ENCODE measurements around the gene SMOC2. TPM values are rescaled to one million over a fixed set of nuclear protein-coding genes. Genes with fewer than 3 reads are reported as not detected.
A peak's percentile ranks its signal among the peaks of the same experiment; 100 is the strongest.
"Not testable (repeated sequence)": the region's sequence is repeated elsewhere in the genome, so short reads cannot be mapped to it uniquely, and the experiment has no call there.

SMOC2 gene
- total and polyA plus RNA-seq, 2 of the 13 experiments (the other 11 are each of a cell fraction or from before 2014, with no cell fraction given): not detected

GRCh38 chr6:168609914-168610490 lies 169.0 kb downstream of the SMOC2 start:
- FAIRE-seq: no peak
- ChIA-PET POLR2A (no interaction called here), CTCF (ENCODE audit: low intra/inter-chr PET ratio, low total read pairs) (no interaction called here)
- no peaks in the 10 kb centered on the region for H3K79me2 ChIP-seq (ENCODE audit: insufficient read depth, low read length)
- H3K36me3 ChIP-seq (replicated peaks in 1 of 2; ENCODE audit: control insufficient read depth in 1 of 2, insufficient read depth in 2 of 2, low read length in 2 of 2): no peaks in the 10 kb centered on the region
- H3K27ac ChIP-seq (ENCODE audit: extremely low read length, insufficient read depth, low read length): no peak overlapping the region
- no peak overlapping the region for H3K4me3 ChIP-seq (replicated peaks in 1 of 3; ENCODE audit: insufficient read depth in 1 of 3, low read depth in 2 of 3, low read length in 3 of 3)
- BruUV-seq (replicated peaks): no TSS peak
- no peaks in the 10 kb centered on the region for H4K20me1 ChIP-seq (ENCODE audit: insufficient read depth, low read length)
- intact Hi-C loops (cut with micrococcal nuclease; ENCODE audit: unreplicated experiment) (no loop called here), in situ Hi-C loops (cut with HindIII; ENCODE audit: extremely low pct_ligation_motif_present, low pct_unique_long_range_greater_than_20kb) (no loop called here)
- no peak for ATAC-seq
- H3K27me3 ChIP-seq (ENCODE audit: control insufficient read depth in 1 of 2, insufficient read depth in 2 of 2, low read length in 2 of 2): peaks cover 1 to 42% of the 10 kb centered on the region in 2 experiments; a peak in 4 of 5 replicates
- no peak overlapping the region for H3K9ac ChIP-seq (ENCODE audit: insufficient read depth, low read depth, low read length)
- TF ChIP-seq ATF7 (IDR thresholded peaks at IDR 0.05): peak; percentile 80
- TF ChIP-seq ATF7 (CRISPR knock-in tag; IDR thresholded peaks at IDR 0.05): no peak
- TF ChIP-seq CREB1 (IDR thresholded peaks at IDR 0.05): peak; percentile 61
- TF ChIP-seq CREB1 (CRISPR knock-in tag; IDR thresholded peaks at IDR 0.05): no peak
- TF ChIP-seq ATRX (CRISPR knock-in tag; IDR thresholded peaks at IDR 0.05; ENCODE audit: borderline replicate concordance): no peak
- TF ChIP-seq CHD4 (IDR thresholded peaks at IDR 0.05; ENCODE audit: borderline replicate concordance, low read length): no peak
- TF ChIP-seq HNF4G (IDR thresholded peaks at IDR 0.05; ENCODE audit: borderline replicate concordance, low read depth, low read length): 0 out of 2 replicates have a peak, but pooled peaks have one; percentile 17
- TF ChIP-seq HNF4G (CRISPR knock-in tag; IDR thresholded peaks at IDR 0.05; ENCODE audit: borderline replicate concordance, low read depth): no peak
- TF ChIP-seq HNF4A (CRISPR knock-in tag; IDR thresholded peaks at IDR 0.05): 0 out of 2 replicates have a peak, but pooled peaks have one; percentile 23
- TF ChIP-seq MNT (IDR thresholded peaks at IDR 0.05): 0 out of 2 replicates have a peak, but pooled peaks have one; percentile 6
- no peak for TF ChIP-seq ZFP62 (CRISPR knock-in tag; IDR thresholded peaks at IDR 0.05)
- H3K4me2 ChIP-seq (ENCODE audit: low read depth, low read length): no peak overlapping the region
- 9% methylated on average over 9 of the region's 9 CpGs for WGBS (ENCODE audit: low lambda C conversion rate)
- no peaks in the 10 kb centered on the region for H3K4me1 ChIP-seq (ENCODE audit: insufficient read depth, low read length)
- no peak for DNase-seq (ENCODE audit: low spot score)
- H3K9me3 ChIP-seq (ENCODE audit: low read length): peaks cover 4% of the 10 kb centered on the region; the same call in 1 of the 2 replicates
- H2AFZ ChIP-seq (ENCODE audit: low read length): no peak overlapping the region

- not testable (repeated sequence) for FAIRE-seq; H3K4me2 ChIP-seq (ENCODE audit: low read depth, low read length)
Measured at GRCh38 chr6:168610966-168611365, 170.0 kb downstream of the SMOC2 start.

More at GRCh38 chr6:168610966-168611365, 170.0 kb downstream of the SMOC2 start:
- in situ Hi-C loops (cut with HindIII; ENCODE audit: extremely low pct_ligation_motif_present, low pct_unique_long_range_greater_than_20kb); ATAC-seq; DNase-seq (ENCODE audit: low spot score); H3K4me3 ChIP-seq (replicated peaks in 1 of 3; ENCODE audit: insufficient read depth in 1 of 3, low read depth in 2 of 3, low read length in 3 of 3); POLR2A ChIA-PET; H3K9ac ChIP-seq (ENCODE audit: insufficient read depth, low read depth, low read length); H3K9me3 ChIP-seq (ENCODE audit: low read length); H2AFZ ChIP-seq (ENCODE audit: low read length); H3K4me1 ChIP-seq (ENCODE audit: insufficient read depth, low read length); H4K20me1 ChIP-seq (ENCODE audit: insufficient read depth, low read length); H3K79me2 ChIP-seq (ENCODE audit: insufficient read depth, low read length); BruUV-seq (replicated peaks); H3K36me3 ChIP-seq (replicated peaks in 1 of 2; ENCODE audit: control insufficient read depth in 1 of 2, insufficient read depth in 2 of 2, low read length in 2 of 2); CTCF ChIA-PET (ENCODE audit: low intra/inter-chr PET ratio, low total read pairs); H3K27ac ChIP-seq (ENCODE audit: extremely low read length, insufficient read depth, low read length); intact Hi-C loops (cut with micrococcal nuclease; ENCODE audit: unreplicated experiment): not testable (repeated sequence)
- 23% methylated on average over 4 of the region's 12 CpGs for WGBS (ENCODE audit: low lambda C conversion rate)
- peaks cover 1 to 37% of the 10 kb centered on the region in 2 experiments; a peak in 3 of 5 replicates for H3K27me3 ChIP-seq (ENCODE audit: control insufficient read depth in 1 of 2, insufficient read depth in 2 of 2, low read length in 2 of 2)

Measured in HepG2 (cell line).